HEK293 (cell line): ENCODE results near the gene SYCP2.

Source experiments
- CTCF ChIA-PET: fragments of 350-600 bp; formaldehyde crosslinking; extraction: SDS; loops from one replicate; lab custom pipeline; 2021; ENCODE audit warnings: antibody characterized with exemption; lab: Yijun Ruan, JAX
- POLR2A ChIA-PET: fragments of 300-600 bp; formaldehyde crosslinking; extraction: SDS; loops from one replicate; lab custom pipeline; 2020; ENCODE audit warnings: antibody characterized with exemption, inconsistent platforms; lab: Yijun Ruan, JAX
- H3K27ac ChIP-seq: fragments of 200-500 bp; sonication (Bioruptor generic); 2 replicates; pipeline ENCODE4 v1.5.1; 2014; ENCODE audit warnings: low read depth, low read length, control low read depth, inconsistent platforms; ENCODE audit errors: extremely low read depth
- H3K36me3 ChIP-seq, 2 experiments: fragments of 200-500 bp in 1 of 2; sonication (Bioruptor generic) in 1 of 2; 1 replicate in 1 of 2; 2 replicates in 1 of 2; pipeline ENCODE4 v1.5.1; 2014 to 2017; ENCODE audit warnings: inconsistent platforms in 2 of 2, low read length in 2 of 2; ENCODE audit not compliant: control insufficient read depth in 2 of 2, insufficient read depth in 1 of 2
- H3K4me1 ChIP-seq: fragments of 200-500 bp; sonication (Bioruptor generic); 2 replicates; pipeline ENCODE4 v1.5.1; 2014; ENCODE audit warnings: mild to moderate bottlenecking, low read length, inconsistent platforms; ENCODE audit not compliant: control insufficient read depth, insufficient read depth
- H3K4me3 ChIP-seq: 2 replicates; pipeline ENCODE4 v1.5.1; 2011; ENCODE audit warnings: low read depth, mild to moderate bottlenecking, control low read depth, low read length, moderate library complexity
- H3K9me3 ChIP-seq: fragments of 200-500 bp; sonication (Bioruptor generic); 2 replicates; pipeline ENCODE4 v1.5.1; 2014; ENCODE audit warnings: low read depth, low read length, inconsistent platforms; ENCODE audit not compliant: control insufficient read depth, insufficient read depth
- GLI4 ChIP-seq: fragments of 450-650 bp; formaldehyde crosslinking; IDR thresholded peaks from 2 replicates; pipeline ENCODE4 v1.5.1; 2016; ENCODE audit warnings: missing biosample characterization, missing genetic modification characterization
- MYNN ChIP-seq: fragments of 450-650 bp; formaldehyde crosslinking; IDR thresholded peaks from 2 replicates; pipeline ENCODE4 v1.5.1; 2016; ENCODE audit warnings: missing biosample characterization, missing genetic modification characterization, borderline replicate concordance
- ZNF133 ChIP-seq: fragments of 450-650 bp; formaldehyde crosslinking; IDR thresholded peaks from 2 replicates; pipeline ENCODE4 v1.5.1; 2016; ENCODE audit warnings: missing biosample characterization, missing genetic modification characterization
- ZNF169 ChIP-seq: fragments of 450-650 bp; formaldehyde crosslinking; IDR thresholded peaks from 2 replicates; pipeline ENCODE4 v1.5.1; 2016; ENCODE audit warnings: missing biosample characterization, missing genetic modification characterization
- ZNF48 ChIP-seq: fragments of 450-650 bp; formaldehyde crosslinking; IDR thresholded peaks from 2 replicates; pipeline ENCODE4 v1.5.1; 2016; ENCODE audit warnings: missing biosample characterization, missing genetic modification characterization
- ZNF529 ChIP-seq: fragments of 450-650 bp; formaldehyde crosslinking; IDR thresholded peaks from 2 replicates; pipeline ENCODE4 v1.5.1; 2017; ENCODE audit warnings: missing genetic modification characterization, missing biosample characterization; ENCODE audit not compliant: insufficient replicate concordance
- ZNF707 ChIP-seq: fragments of 450-650 bp; formaldehyde crosslinking; IDR thresholded peaks from 2 replicates; pipeline ENCODE4 v1.5.1; 2016; ENCODE audit warnings: missing biosample characterization, missing genetic modification characterization
- ZNF747 ChIP-seq: fragments of 450-650 bp; formaldehyde crosslinking; IDR thresholded peaks from 2 replicates; pipeline ENCODE4 v1.5.1; 2016; ENCODE audit warnings: missing biosample characterization, missing genetic modification characterization
- ZNF776 ChIP-seq: fragments of 450-650 bp; formaldehyde crosslinking; IDR thresholded peaks from 2 replicates; pipeline ENCODE4 v1.5.0; 2017; ENCODE audit warnings: missing biosample characterization, missing genetic modification characterization, borderline replicate concordance
- ZSCAN16 ChIP-seq: fragments of 450-650 bp; formaldehyde crosslinking; IDR thresholded peaks from 2 replicates; pipeline ENCODE4 v1.5.1; 2016; ENCODE audit warnings: missing biosample characterization, missing genetic modification characterization
- TF ChIP-seq, protein P1 (sequence below): fragments of 450-650 bp; formaldehyde crosslinking; IDR thresholded peaks from 2 replicates; pipeline ENCODE4 v1.5.1; 2016; ENCODE audit warnings: missing biosample characterization, missing genetic modification characterization
- TF ChIP-seq, protein P2 (sequence below): fragments of 450-650 bp; formaldehyde crosslinking; IDR thresholded peaks from 2 replicates; pipeline ENCODE4 v1.5.1; 2016; ENCODE audit warnings: missing biosample characterization, missing genetic modification characterization
- TF ChIP-seq, protein P3 (sequence below): fragments of 450-650 bp; formaldehyde crosslinking; conservative IDR thresholded peaks from 2 replicates; pipeline ENCODE4 v1.5.1; 2016; ENCODE audit warnings: low read depth, missing biosample characterization, missing genetic modification characterization
- TF ChIP-seq, protein P4 (sequence below): IDR thresholded peaks from 2 replicates; pipeline ENCODE4 v1.6.1; 2011; ENCODE audit warnings: mild to moderate bottlenecking, low read depth, low read length, borderline replicate concordance

The SYCP2 gene

DNA sequence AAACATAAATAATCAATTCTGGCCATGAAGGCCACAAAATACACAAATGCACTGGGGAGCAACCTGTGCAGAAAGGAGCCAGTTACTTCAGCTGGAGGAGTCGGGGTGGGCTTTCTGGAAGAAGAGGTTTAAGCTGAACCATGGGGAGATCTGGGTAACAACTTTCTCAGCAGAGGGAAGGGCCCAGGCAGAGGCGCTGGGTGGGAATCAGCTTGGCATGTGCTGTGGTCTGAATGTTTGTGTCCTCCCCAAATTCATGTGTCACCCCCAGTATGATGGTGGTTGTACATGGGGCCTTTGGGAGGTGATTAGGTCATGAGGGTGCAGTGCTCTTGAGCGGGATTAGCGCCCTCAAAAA lies 107.9 kb downstream of the SYCP2 start:
- Histone ChIP-seq H3K36me3 (no peaks in the 10 kb centered on the region), H3K27ac (no peak overlapping the region), H3K9me3 (no peaks in the 10 kb centered on the region), H3K4me1 (no peaks in the 10 kb centered on the region; the same call in 1 of the 2 replicates), H3K4me3 (no peak overlapping the region)
- ChIA-PET CTCF (no interaction called here), POLR2A (no interaction called here)
- TF ChIP-seq, protein P1, sequence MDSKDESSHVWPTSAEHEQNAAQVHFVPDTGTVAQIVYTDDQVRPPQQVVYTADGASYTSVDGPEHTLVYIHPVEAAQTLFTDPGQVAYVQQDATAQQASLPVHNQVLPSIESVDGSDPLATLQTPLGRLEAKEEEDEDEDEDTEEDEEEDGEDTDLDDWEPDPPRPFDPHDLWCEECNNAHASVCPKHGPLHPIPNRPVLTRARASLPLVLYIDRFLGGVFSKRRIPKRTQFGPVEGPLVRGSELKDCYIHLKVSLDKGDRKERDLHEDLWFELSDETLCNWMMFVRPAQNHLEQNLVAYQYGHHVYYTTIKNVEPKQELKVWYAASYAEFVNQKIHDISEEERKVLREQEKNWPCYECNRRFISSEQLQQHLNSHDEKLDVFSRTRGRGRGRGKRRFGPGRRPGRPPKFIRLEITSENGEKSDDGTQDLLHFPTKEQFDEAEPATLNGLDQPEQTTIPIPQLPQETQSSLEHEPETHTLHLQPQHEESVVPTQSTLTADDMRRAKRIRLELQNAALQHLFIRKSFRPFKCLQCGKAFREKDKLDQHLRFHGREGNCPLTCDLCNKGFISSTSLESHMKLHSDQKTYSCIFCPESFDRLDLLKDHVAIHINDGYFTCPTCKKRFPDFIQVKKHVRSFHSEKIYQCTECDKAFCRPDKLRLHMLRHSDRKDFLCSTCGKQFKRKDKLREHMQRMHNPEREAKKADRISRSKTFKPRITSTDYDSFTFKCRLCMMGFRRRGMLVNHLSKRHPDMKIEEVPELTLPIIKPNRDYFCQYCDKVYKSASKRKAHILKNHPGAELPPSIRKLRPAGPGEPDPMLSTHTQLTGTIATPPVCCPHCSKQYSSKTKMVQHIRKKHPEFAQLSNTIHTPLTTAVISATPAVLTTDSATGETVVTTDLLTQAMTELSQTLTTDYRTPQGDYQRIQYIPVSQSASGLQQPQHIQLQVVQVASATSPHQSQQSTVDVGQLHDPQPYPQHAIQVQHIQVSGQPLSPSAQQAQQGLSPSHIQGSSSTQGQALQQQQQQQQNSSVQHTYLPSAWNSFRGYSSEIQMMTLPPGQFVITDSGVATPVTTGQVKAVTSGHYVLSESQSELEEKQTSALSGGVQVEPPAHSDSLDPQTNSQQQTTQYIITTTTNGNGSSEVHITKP, result no peak
- TF ChIP-seq ZNF169 (tag by site-specific recombination) (no peak), ZNF48 (tag by site-specific recombination) (no peak)
- TF ChIP-seq, all 188 proteins: peak for 0

DNA sequence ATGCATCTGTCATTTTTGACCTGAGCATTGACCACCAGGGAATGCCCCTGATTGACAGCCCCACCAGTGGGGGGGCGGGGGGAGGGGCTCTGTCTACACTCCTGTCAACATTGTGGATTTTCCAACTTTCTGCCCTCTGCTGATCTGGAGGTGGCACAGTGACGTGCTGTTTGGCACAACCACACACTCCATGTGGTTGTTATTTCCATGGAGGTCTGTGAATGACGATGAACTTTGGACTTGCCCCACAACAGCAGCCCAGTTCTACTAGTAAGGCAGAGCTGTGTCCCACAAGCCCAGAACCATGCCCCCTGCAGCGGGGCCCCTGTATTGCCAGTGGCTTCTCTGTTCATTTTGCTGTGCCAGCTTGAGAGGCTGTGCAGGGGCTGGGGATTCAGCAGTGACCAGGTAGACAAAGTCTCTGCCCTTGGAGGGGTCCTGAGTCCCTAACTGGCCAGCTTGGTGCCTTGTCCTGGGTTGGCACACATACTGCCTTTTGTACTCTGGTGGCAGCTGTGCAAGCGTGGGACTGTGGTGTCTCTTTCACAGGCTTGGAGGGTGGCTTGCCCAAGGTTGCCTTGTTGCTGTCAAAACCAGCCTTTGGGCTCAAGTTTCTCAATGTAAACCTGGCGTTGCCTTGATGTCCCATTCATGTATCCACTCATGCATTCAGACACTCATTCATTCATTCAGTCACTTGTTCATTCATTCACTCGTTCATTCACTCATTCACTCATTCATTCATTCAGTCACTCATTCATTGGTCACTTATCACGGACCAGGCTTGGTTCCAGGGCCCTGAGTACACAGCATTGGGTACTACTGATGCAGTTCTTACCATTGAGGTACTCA lies 108.5 kb downstream of the SYCP2 start:
- H3K9me3 ChIP-seq, result no peaks in the 10 kb centered on the region
- H3K4me1 ChIP-seq, result no peaks in the 10 kb centered on the region; the same call in 1 of the 2 replicates
- H3K4me3 ChIP-seq, result no peak overlapping the region
- POLR2A ChIA-PET, result no interaction called here
- CTCF ChIA-PET, result interaction anchor here (1.0 kb wide), 1 partner anchor 10 kb away, joined by 5 read pairs; no protein-coding TSS in a partner anchor
- no peaks in the 10 kb centered on the region for H3K36me3 ChIP-seq
- TF ChIP-seq, protein P2, sequence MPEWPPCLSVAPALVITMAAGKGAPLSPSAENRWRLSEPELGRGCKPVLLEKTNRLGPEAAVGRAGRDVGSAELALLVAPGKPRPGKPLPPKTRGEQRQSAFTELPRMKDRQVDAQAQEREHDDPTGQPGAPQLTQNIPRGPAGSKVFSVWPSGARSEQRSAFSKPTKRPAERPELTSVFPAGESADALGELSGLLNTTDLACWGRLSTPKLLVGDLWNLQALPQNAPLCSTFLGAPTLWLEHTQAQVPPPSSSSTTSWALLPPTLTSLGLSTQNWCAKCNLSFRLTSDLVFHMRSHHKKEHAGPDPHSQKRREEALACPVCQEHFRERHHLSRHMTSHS (tag by site-specific recombination), result no peak
- TF ChIP-seq ZNF133 (tag by site-specific recombination) (no peak), ZNF707 (tag by site-specific recombination) (no peak), MYNN (tag by site-specific recombination) (no peak), ZNF776 (tag by site-specific recombination) (no peak), ZSCAN16 (no peak), ZNF747 (tag by site-specific recombination) (no peak), GLI4 (tag by site-specific recombination) (no peak), ZNF529 (no peak)
- TF ChIP-seq, protein P3, sequence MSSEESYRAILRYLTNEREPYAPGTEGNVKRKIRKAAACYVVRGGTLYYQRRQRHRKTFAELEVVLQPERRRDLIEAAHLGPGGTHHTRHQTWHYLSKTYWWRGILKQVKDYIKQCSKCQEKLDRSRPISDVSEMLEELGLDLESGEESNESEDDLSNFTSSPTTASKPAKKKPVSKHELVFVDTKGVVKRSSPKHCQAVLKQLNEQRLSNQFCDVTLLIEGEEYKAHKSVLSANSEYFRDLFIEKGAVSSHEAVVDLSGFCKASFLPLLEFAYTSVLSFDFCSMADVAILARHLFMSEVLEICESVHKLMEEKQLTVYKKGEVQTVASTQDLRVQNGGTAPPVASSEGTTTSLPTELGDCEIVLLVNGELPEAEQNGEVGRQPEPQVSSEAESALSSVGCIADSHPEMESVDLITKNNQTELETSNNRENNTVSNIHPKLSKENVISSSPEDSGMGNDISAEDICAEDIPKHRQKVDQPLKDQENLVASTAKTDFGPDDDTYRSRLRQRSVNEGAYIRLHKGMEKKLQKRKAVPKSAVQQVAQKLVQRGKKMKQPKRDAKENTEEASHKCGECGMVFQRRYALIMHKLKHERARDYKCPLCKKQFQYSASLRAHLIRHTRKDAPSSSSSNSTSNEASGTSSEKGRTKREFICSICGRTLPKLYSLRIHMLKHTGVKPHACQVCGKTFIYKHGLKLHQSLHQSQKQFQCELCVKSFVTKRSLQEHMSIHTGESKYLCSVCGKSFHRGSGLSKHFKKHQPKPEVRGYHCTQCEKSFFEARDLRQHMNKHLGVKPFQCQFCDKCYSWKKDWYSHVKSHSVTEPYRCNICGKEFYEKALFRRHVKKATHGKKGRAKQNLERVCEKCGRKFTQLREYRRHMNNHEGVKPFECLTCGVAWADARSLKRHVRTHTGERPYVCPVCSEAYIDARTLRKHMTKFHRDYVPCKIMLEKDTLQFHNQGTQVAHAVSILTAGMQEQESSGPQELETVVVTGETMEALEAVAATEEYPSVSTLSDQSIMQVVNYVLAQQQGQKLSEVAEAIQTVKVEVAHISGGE (tag by site-specific recombination), result no peak
- TF ChIP-seq, protein P4, sequence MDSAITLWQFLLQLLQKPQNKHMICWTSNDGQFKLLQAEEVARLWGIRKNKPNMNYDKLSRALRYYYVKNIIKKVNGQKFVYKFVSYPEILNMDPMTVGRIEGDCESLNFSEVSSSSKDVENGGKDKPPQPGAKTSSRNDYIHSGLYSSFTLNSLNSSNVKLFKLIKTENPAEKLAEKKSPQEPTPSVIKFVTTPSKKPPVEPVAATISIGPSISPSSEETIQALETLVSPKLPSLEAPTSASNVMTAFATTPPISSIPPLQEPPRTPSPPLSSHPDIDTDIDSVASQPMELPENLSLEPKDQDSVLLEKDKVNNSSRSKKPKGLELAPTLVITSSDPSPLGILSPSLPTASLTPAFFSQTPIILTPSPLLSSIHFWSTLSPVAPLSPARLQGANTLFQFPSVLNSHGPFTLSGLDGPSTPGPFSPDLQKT, result no peak
- H3K27ac ChIP-seq, result no peak overlapping the region
